Astrocyte (in vitro differentiated cells and primary cell): ENCODE data around the gene OR5D18. TPM values are rescaled to one million over a fixed set of nuclear protein-coding genes. Genes with fewer than 3 reads are reported as not detected.

Source experiments
- DNase-seq: peaks from one replicate; pipeline ENCODE4 v3.0.0-alpha.2; 2010; ENCODE audit warnings: low read depth
- FAIRE-seq: peaks from 2 replicates; lab custom pipeline; 2011; peaks lifted over from hg19 to GRCh38; lab: Jason Lieb, UNC
- H2AFZ ChIP-seq: 2 replicates; pipeline ENCODE4 v1.6.0; 2012; ENCODE audit warnings: low read depth, low read length, inconsistent platforms
- H3K27ac ChIP-seq: 2 replicates; pipeline ENCODE4 v1.5.1; 2011; ENCODE audit warnings: low read depth, low read length, inconsistent platforms
- H3K27me3 ChIP-seq: 2 replicates; pipeline ENCODE4 v1.6.0; 2011; ENCODE audit warnings: low read length, inconsistent platforms; ENCODE audit not compliant: insufficient read depth
- H3K36me3 ChIP-seq: 2 replicates; pipeline ENCODE4 v1.5.1; 2011; ENCODE audit warnings: low read length, inconsistent platforms; ENCODE audit not compliant: insufficient read depth
- H3K4me1 ChIP-seq: 2 replicates; pipeline ENCODE4 v1.5.1; 2011; ENCODE audit warnings: low read length, inconsistent platforms; ENCODE audit not compliant: insufficient read depth
- H3K4me2 ChIP-seq: 2 replicates; pipeline ENCODE4 v1.6.0; 2012; ENCODE audit warnings: low read length, inconsistent platforms
- H3K4me3 ChIP-seq: 2 replicates; pipeline ENCODE4 v1.5.1; 2011; ENCODE audit warnings: low read depth, mild to moderate bottlenecking, low read length, inconsistent platforms; ENCODE audit not compliant: insufficient read depth
- H3K79me2 ChIP-seq: 2 replicates; pipeline ENCODE4 v1.6.0; 2012; ENCODE audit warnings: mild to moderate bottlenecking, low read length, inconsistent platforms; ENCODE audit not compliant: insufficient read depth
- H3K9ac ChIP-seq: 2 replicates; pipeline ENCODE4 v1.6.0; 2012; ENCODE audit warnings: mild to moderate bottlenecking, low read length, inconsistent platforms
- H3K9me3 ChIP-seq: 2 replicates; pipeline ENCODE4 v1.5.1; 2012; ENCODE audit warnings: low read depth, mild to moderate bottlenecking, low read length, inconsistent platforms; ENCODE audit not compliant: insufficient read depth
- H4K20me1 ChIP-seq: 2 replicates; pipeline ENCODE4 v1.6.0; 2012; ENCODE audit warnings: low read length, inconsistent platforms; ENCODE audit not compliant: insufficient read depth
- H3K27ac Mint-ChIP-seq: one replicate; pipeline ENCODE4 v1.8.0; 2021; ENCODE audit warnings: mild to moderate bottlenecking, mixed read lengths; ENCODE audit not compliant: unreplicated experiment
- H3K27me3 Mint-ChIP-seq: one replicate; pipeline ENCODE4 v1.8.0; 2021; ENCODE audit warnings: low read depth, mixed read lengths; ENCODE audit not compliant: unreplicated experiment
- H3K36me3 Mint-ChIP-seq: one replicate; pipeline ENCODE4 v1.8.0; 2021; ENCODE audit warnings: low read depth, mixed read lengths; ENCODE audit not compliant: unreplicated experiment
- H3K4me1 Mint-ChIP-seq: one replicate; pipeline ENCODE4 v1.8.0; 2021; ENCODE audit warnings: low read depth, mixed read lengths; ENCODE audit not compliant: unreplicated experiment
- H3K4me3 Mint-ChIP-seq: one replicate; pipeline ENCODE4 v1.8.0; 2021; ENCODE audit warnings: mild to moderate bottlenecking, moderate library complexity, mixed read lengths; ENCODE audit not compliant: unreplicated experiment
- H3K9me3 Mint-ChIP-seq: one replicate; pipeline ENCODE4 v1.8.0; 2021; ENCODE audit warnings: mild to moderate bottlenecking, mixed read lengths; ENCODE audit not compliant: unreplicated experiment
- CTCF ChIP-seq: IDR thresholded peaks from 2 replicates; pipeline ENCODE4 v1.5.1; 2011; ENCODE audit warnings: low read depth, mild to moderate bottlenecking, inconsistent platforms, low read length, moderate library complexity; ENCODE audit not compliant: insufficient read depth
- EZH2 ChIP-seq: IDR thresholded peaks from 2 replicates; pipeline ENCODE4 v1.6.1; 2012; ENCODE audit warnings: mild to moderate bottlenecking, low read length, inconsistent platforms; ENCODE audit not compliant: insufficient read depth
- total RNA-seq: library from RNA; stranded (reverse); gene quantifications from 2 replicates; pipeline ENCODE4 v1.2.1, GENCODE V29; 2021

Gene OR5D18
- total RNA-seq, 1 donor from 2014 or later, result not detected

- H3K4me1 ChIP-seq, result no peaks in the 10 kb centered on the region
- H3K27me3 ChIP-seq, result no peaks in the 10 kb centered on the region
- Mint-ChIP-seq H3K27me3 (no peaks in the 10 kb centered on the region), H3K4me3 (no peak overlapping the region), H3K4me1 (no peaks in the 10 kb centered on the region), H3K36me3 (no peaks in the 10 kb centered on the region), H3K9me3 (no peaks in the 10 kb centered on the region), H3K27ac (no peak overlapping the region)
- no peak for DNase-seq
- H3K9me3 ChIP-seq, result no peaks in the 10 kb centered on the region
- H3K9ac ChIP-seq, result no peak overlapping the region
- FAIRE-seq, result no peak
- no peaks in the 10 kb centered on the region for H4K20me1 ChIP-seq
- no peak overlapping the region for H3K4me2 ChIP-seq
- no peaks in the 10 kb centered on the region for H3K36me3 ChIP-seq
- no peak for TF ChIP-seq CTCF
- no peak for TF ChIP-seq EZH2
- no peak overlapping the region for H2AFZ ChIP-seq
- no peaks in the 10 kb centered on the region for H3K79me2 ChIP-seq
- H3K27ac ChIP-seq, result no peak overlapping the region
- H3K4me3 ChIP-seq, result no peak overlapping the region
Measured at GRCh38 chr11:55793321-55793720, 26.1 kb upstream of the OR5D18 start.

- FAIRE-seq (no peak), DNase-seq (no peak)
- Mint-ChIP-seq H3K4me3 (no peak within 1 kb of the TSS), H3K9me3 (no peaks in the 10 kb centered on the region), H3K4me1 (no peaks in the 10 kb centered on the region), H3K27me3 (no peaks in the 10 kb centered on the region), H3K27ac (no peak within 1 kb of the TSS), H3K36me3 (no peaks in the 10 kb centered on the region)
- Histone ChIP-seq H3K9ac (no peak within 1 kb of the TSS), H3K4me2 (no peak within 1 kb of the TSS), H2AFZ (no peak within 1 kb of the TSS), H3K27me3 (no peaks in the 10 kb centered on the region), H3K27ac (no peak within 1 kb of the TSS), H3K36me3 (no peaks in the 10 kb centered on the region), H3K4me1 (no peaks in the 10 kb centered on the region), H4K20me1 (no peaks in the 10 kb centered on the region), H3K79me2 (no peaks in the 10 kb centered on the region), H3K4me3 (no peak within 1 kb of the TSS), H3K9me3 (peaks cover 6% of the 10 kb centered on the region)
- TF ChIP-seq EZH2, result no peak
- TF ChIP-seq CTCF, result no peak
Measured at GRCh38 chr11:55795256-55795655, 24.2 kb upstream of the OR5D18 start, which contains the start of gene OR5D14. Gene OR5D14, plus strand, starts transcription at chr11:55795556. Its CDS starts 0 bp downstream, at chr11:55795556.

GRCh38 chr11:55806248-55806647 lies 13.2 kb upstream of the OR5D18 start:
- no peak overlapping the region for H3K4me2 ChIP-seq
- no peaks in the 10 kb centered on the region for H3K36me3 ChIP-seq
- no peaks in the 10 kb centered on the region for H4K20me1 ChIP-seq
- peaks cover 14% of the 10 kb centered on the region for H3K9me3 Mint-ChIP-seq
- DNase-seq, result no peak
- H3K4me3 ChIP-seq, result no peak overlapping the region
- H3K79me2 ChIP-seq, result no peaks in the 10 kb centered on the region
- H3K27ac ChIP-seq, result no peak overlapping the region
- H3K4me1 Mint-ChIP-seq, result no peaks in the 10 kb centered on the region
- no peak for FAIRE-seq
- H3K4me3 Mint-ChIP-seq, result no peak overlapping the region
- H3K27me3 Mint-ChIP-seq, result no peaks in the 10 kb centered on the region
- H3K36me3 Mint-ChIP-seq, result no peaks in the 10 kb centered on the region
- H2AFZ ChIP-seq, result no peak overlapping the region
- no peak overlapping the region for H3K9ac ChIP-seq
- H3K27ac Mint-ChIP-seq, result no peak overlapping the region
- H3K9me3 ChIP-seq, result peaks cover 7% of the 10 kb centered on the region
- TF ChIP-seq CTCF (no peak), EZH2 (no peak)
- no peaks in the 10 kb centered on the region for H3K27me3 ChIP-seq
- H3K4me1 ChIP-seq, result no peaks in the 10 kb centered on the region
